MG63 (cell line): Measurements from ENCODE around the gene LCORL. TPM values are rescaled to one million over a fixed set of nuclear protein-coding genes. Genes with fewer than 3 reads are reported as not detected.
"Not testable (repeated sequence)": the region's sequence is repeated elsewhere in the genome, so short reads cannot be mapped to it uniquely, and the experiment has no call there.

Source experiments
- DNase-seq: peaks from one replicate; pipeline ENCODE4 v3.0.0-alpha.2; 2020
- H3K27me3 ChIP-seq: fragments of 250-450 bp; sonication (Bioruptor Pico); 2 replicates; pipeline ENCODE4 v1.5.1; 2020; ENCODE audit warnings: mild to moderate bottlenecking, moderate library complexity
- H3K36me3 ChIP-seq: fragments of 250-450 bp; sonication (Bioruptor Pico); 2 replicates; pipeline ENCODE4 v1.5.1; 2020; ENCODE audit warnings: mild to moderate bottlenecking, moderate library complexity
- H3K4me3 ChIP-seq: fragments of 250-450 bp; sonication (Bioruptor Pico); 2 replicates; pipeline ENCODE4 v1.5.1; 2020; ENCODE audit warnings: mild to moderate bottlenecking, moderate library complexity
- H3K9me3 ChIP-seq: fragments of 250-450 bp; sonication (Bioruptor Pico); 2 replicates; pipeline ENCODE4 v1.5.1; 2020; ENCODE audit warnings: mild to moderate bottlenecking, moderate library complexity
- total RNA-seq: library from RNA; depleted of rRNA; stranded (reverse); fragments of >200 nt; shearing (Covaris generic); gene quantifications from 2 replicates; pipeline ENCODE4 v1.2.3, GENCODE V29; 2014; ENCODE audit warnings: low replicate concordance; rRNA removed

Gene LCORL
- total RNA-seq = 5.2 and 6.5 TPM in 2 replicates

DNA sequence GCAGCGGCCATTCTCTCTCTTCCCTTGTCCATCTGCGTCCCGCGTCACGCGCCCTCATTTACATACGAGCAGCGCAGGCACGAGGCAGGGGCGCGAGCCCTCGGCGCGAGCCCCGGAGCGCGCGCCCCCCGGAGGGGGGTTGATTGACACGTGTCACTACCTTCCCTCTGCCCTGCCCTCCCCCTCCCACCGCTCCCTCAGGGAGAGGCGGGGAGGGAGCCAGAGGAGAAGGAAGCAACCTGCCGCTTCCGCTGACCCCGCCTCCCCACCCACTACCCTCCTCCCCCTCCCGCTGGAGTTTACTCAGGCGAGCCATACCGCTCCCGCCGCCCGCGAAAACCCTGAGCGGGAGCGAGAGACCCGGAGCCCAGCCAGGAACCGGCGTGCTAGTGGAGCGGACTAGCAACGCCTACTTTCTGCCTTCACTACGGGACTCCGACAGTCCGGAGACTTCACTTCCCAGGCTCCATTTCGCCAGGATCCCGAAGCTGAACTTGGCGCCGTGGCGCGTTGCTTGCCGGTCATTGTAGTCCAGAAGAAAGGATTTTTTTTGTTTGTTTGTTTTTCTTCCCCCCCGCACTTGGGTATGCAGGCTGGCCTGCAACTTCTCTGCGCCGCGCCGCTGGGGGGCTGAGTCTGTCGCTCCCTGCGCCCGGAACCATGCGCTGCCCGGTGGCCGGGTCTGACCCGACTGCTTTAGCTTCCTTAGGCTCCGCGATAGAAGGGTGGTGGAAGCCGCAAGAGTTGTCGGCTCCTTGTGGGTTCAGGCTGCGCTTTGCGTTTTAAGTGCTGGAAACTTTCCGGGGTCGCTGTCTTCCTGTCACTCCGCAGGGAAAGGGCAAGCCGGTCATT, at the start of gene LCORL:
TSS of gene LCORL (minus strand) at position 36 of the 852 bp plus-strand sequence. CDS start at position 32, 4 bp downstream.
- peak within 1 kb of the TSS; percentile 81 for H3K4me3 ChIP-seq
- DNase-seq = peak; percentile 94
- no peaks in the 10 kb centered on the region for H3K9me3 ChIP-seq
- no peaks in the 10 kb centered on the region for H3K27me3 ChIP-seq
- no peaks in the 10 kb centered on the region for H3K36me3 ChIP-seq

DNA sequence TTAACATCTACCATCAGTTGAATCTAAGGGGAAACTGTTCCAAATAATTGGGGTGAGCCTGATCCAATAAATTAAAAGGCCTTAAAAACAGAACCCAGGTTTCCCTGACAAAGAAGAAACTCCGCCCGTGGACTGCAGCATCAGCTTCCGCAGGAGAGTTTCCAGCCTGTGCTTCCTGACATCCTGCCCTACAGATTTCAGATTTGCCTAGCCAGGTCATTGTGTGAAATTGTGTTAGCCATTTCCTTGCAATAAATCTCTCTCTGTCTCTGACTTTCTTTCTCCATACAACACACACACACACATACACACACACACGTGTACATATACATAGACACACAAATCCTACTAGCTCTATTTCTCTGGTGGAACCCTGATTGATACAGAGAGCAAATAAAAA, 48.3 kb upstream of the LCORL start:
- H3K9me3 ChIP-seq = no peaks in the 10 kb centered on the region
- H3K36me3 ChIP-seq = no peaks in the 10 kb centered on the region
- H3K27me3 ChIP-seq = no peaks in the 10 kb centered on the region
- DNase-seq = no peak
- no peak overlapping the region for H3K4me3 ChIP-seq

DNA sequence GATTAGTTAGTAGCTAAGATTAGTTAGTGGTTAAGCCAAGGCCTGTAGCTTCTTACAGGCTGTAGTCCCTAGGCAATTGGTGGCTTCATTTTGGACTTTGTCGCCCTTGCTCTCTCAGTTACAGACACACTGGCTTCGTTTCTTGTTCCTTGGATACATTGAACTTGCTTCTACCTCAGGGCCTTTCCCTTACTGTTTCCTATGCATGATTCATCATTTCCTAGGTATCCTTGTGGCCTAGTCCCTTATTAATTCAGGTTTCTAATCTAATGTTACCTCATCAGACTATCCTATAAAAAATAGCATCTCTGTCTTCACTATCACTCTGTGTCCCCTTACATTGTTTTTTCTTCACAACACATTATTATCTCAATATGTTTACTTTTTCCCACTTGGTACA, 45.5 kb upstream of the LCORL start:
- Histone ChIP-seq H3K4me3 (no peak overlapping the region), H3K27me3 (no peaks in the 10 kb centered on the region), H3K9me3 (no peaks in the 10 kb centered on the region), H3K36me3 (no peaks in the 10 kb centered on the region)
- no peak for DNase-seq

DNA sequence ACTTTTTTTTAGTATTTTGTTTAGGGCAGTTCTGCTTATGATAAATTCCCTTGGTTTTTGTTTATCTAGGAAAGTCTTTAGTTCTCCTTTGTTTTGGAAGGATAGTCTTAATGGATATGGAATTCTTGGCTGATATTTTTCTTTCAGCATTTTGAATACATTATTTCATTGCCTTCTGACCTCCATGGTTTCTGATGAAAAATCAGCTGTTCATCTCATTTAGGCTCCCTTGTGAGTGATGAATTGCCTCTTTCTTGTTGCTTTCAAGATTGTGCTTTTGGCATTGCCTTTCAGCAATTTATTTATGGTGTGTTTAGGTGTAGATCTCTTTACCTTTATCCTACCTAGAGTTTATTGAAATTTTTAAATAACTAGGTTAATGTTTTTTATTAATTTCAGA, 41.5 kb upstream of the LCORL start:
- no peak for DNase-seq
- Histone ChIP-seq H3K9me3 (no peaks in the 10 kb centered on the region), H3K4me3 (no peak overlapping the region), H3K27me3 (no peaks in the 10 kb centered on the region), H3K36me3 (no peaks in the 10 kb centered on the region)

DNA sequence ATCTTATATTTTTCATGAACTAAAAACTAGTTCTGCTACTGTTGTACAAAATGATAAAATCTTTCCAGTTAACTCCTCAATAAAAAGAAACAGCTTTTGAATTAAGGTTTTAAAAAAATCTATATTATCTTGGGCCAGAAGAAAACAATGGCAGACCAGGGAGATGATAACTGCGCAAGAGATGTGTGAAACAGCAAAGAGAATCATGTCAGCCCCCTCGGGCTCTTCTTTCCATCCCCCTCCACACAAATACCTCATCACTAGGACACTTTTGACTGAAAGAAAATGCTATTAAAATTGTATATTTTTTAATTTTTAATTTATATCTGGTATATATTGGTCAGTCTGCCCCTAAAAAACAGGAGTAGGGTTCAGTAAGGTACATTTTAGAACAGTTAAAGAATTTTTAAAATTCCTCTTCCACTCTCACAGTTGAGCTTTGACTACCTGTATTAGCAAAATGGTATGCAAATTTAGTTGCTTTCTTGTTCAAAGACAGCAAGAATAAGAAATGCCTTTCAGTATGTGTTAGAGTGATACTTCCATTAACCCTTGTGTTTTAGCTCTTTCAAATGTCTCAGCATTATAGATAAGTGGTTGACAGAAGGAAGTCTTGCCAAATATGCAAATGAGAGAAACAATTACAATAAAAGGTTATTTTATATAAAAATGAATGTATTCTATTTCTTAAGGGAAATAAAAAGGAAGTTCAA, 36.4 kb upstream of the LCORL start:
- no peaks in the 10 kb centered on the region for H3K36me3 ChIP-seq
- DNase-seq = no peak
- H3K9me3 ChIP-seq = no peaks in the 10 kb centered on the region
- H3K27me3 ChIP-seq = no peaks in the 10 kb centered on the region
- H3K4me3 ChIP-seq = peak overlapping the region; percentile 28

DNA sequence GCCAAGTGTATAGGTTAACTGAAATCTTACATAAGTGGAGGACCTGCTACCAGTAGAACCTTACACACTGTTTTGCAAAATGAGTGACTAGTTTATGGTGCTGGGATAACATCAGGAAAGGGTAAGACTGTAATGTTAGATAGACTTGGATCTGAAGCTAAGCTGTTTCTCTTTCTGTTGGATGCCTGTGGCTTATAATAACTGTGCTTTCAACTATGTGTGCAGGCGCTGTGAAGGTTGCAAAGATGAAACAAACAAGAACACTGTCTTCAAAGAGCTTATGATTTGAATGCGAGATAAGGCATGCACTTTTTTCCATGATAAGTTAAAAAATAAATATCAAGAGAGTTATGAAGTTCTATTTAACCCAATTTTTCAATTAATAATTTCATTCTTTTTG, 34.5 kb upstream of the LCORL start:
- DNase-seq = no peak
- no peak overlapping the region for H3K4me3 ChIP-seq
- no peaks in the 10 kb centered on the region for H3K9me3 ChIP-seq
- H3K36me3 ChIP-seq = no peaks in the 10 kb centered on the region
- no peaks in the 10 kb centered on the region for H3K27me3 ChIP-seq

DNA sequence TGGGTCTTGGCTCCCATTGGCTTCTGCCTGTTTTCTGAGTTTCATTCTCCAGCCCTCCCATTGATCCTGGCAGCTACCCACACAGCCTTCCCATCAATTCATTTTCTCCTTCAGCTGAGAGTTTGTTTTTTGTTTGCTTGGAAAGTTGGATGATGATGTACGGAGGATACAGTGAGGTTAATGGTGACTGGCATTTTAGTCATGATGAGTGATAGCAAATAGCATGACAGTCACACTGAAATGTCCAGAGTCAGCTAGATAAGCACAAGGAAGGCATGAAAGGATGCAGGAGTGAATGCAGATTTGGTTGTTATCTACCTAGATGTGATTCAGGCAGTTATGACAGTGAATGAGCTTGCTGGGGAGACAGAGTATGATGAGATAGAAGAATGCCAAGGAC, 30.6 kb upstream of the LCORL start:
- Histone ChIP-seq H3K36me3 (no peaks in the 10 kb centered on the region), H3K4me3 (no peak overlapping the region), H3K27me3 (no peaks in the 10 kb centered on the region), H3K9me3 (no peaks in the 10 kb centered on the region)
- no peak for DNase-seq

DNA sequence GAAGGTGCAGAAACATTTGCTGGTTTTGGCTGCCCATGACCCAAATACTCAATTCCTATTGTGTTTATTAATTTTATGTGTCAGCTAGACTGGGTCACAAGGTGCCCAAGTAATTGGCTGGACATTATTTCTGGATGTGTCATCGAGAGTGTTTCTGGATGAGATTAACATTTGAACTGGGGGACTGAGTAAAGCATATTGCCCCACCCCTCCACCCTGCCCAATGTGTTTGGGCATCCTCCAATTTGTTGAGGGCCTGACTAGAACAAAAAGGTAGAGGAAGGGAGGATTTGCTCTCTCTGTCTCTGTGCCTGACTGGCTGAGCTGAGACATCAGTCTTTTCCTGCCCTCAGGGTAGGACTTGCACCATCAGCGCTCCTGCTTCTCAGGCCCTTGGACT, 29.7 kb upstream of the LCORL start:
- Histone ChIP-seq H3K27me3 (no peaks in the 10 kb centered on the region), H3K4me3 (no peak overlapping the region), H3K9me3 (no peaks in the 10 kb centered on the region), H3K36me3 (no peaks in the 10 kb centered on the region)
- peak; percentile 39 for DNase-seq

DNA sequence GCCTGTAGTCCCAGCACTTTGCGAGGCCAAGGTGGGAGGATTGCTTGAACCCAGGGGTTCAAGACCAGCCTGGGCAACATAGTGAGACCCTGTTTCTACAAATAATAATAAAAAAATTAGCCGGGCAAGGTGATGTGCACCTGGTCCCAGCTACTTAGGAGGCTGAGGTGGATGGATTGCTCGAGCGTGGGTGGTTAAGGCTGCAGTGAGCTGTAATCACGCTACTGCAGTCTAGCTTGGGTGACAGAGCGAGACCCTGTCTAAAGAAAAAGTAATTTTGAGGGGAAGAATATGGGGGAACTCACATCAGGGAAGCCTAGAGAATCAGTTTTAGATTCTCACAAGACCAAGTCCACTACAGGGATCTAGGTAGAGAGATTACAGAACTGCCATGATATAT, 28.9 kb upstream of the LCORL start:
- Histone ChIP-seq H3K9me3 (no peaks in the 10 kb centered on the region), H3K4me3 (no peak overlapping the region), H3K36me3 (no peaks in the 10 kb centered on the region), H3K27me3 (no peaks in the 10 kb centered on the region)
- DNase-seq = no peak

DNA sequence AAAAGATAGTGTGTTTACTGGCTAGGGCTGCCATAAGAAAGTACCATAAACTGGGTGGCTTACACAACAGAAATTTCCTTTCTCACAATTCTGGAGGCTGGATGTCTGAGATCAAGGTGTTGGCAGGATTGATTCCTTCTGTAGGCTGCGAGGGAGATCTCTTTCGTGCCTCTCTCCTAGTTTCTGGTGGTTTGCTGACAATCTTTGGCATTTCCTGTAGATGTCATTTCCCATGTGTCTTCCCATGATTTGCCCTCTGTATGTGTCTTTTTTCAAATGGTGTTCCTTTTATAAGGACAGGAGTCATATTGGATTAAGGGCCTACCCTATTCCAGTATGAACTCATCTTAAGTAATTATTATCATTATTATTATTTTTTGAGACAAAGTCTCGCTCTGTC, 27.9 kb upstream of the LCORL start:
- Histone ChIP-seq H3K27me3 (no peaks in the 10 kb centered on the region), H3K36me3 (no peaks in the 10 kb centered on the region), H3K4me3 (no peak overlapping the region), H3K9me3 (no peaks in the 10 kb centered on the region)
- no peak for DNase-seq

DNA sequence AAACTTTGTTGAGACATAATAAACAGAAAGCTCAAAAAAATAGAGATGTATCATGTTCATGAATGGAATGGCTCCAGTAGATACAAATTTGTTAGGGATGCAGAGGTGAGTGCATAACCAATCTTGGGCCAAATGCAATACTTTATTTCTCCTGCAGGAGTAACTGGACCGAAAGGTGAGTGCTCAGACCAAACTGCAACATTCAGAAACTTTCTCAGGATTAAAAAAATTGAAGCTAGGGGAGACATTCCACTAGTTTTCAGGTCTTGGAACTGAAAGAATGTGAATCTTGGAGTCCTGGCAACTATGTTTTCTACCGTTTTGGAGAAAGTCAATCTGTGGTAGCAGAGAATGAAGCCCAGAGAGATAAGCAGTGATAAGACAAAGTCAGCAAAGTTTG, 21.2 kb upstream of the LCORL start:
- no peak for DNase-seq
- Histone ChIP-seq H3K9me3 (no peaks in the 10 kb centered on the region), H3K27me3 (no peaks in the 10 kb centered on the region), H3K4me3 (no peak overlapping the region), H3K36me3 (no peaks in the 10 kb centered on the region)

DNA sequence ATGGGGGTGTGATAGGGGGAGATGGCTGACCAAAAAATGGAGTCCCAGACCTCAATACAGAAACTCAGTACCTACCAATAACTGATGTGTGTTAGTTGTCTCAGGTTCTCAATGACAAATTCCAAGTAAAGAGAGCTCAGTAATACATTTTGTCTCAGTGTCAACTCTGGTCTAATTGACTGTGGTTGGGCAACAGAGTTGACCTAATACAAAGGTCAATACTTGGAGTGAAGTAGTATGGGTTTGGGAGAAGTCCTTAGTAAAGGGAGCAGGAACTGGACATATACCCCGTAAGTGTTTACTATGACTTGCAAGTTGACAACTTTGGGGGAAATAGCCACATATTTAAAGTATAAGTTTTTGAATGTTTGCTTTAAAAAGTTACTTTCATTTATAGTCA, 20.5 kb upstream of the LCORL start:
- no peak overlapping the region for H3K4me3 ChIP-seq
- no peaks in the 10 kb centered on the region for H3K27me3 ChIP-seq
- no peaks in the 10 kb centered on the region for H3K9me3 ChIP-seq
- no peak for DNase-seq
- H3K36me3 ChIP-seq = no peaks in the 10 kb centered on the region

DNA sequence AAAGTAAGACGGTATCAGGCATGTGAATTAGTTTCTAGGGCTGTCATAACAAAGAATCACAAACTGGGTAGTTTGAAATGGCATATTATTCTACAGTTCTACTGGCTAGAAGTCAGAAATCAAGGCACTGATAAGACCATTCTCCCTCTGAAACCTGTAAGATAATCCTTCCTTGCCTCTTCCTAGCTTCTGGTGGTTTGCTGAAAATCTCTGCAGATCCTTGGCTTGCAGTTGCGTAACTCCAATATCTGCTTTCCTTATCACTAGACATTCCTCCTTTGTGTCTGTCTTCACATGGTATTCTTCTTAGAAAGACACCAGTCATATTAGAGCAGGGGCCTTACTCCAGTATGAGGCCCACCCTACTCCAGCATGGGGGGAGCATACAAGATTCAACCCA, 19.6 kb upstream of the LCORL start:
- Histone ChIP-seq H3K9me3 (no peaks in the 10 kb centered on the region), H3K4me3 (no peak overlapping the region), H3K27me3 (no peaks in the 10 kb centered on the region), H3K36me3 (no peaks in the 10 kb centered on the region)
- DNase-seq = no peak

DNA sequence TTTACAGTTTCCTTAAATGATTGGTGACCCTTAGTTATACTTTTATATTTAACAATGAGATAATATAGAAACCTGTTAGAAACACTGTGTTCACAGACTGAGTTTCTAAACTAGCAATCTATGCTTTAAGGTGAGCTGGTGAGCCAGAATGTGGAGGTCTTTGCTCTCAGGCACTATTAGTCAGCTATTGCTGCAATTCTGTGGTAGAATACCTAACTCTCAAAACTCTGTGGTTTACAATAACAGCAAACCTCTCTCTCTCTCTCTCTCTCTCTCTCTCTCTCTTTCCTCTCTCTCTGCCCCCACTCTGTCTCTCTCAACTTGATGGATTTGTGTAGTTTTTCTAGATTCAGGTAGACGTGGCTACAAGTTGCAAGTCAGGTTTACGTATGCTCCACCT, 17.6 kb upstream of the LCORL start:
- no peak overlapping the region for H3K4me3 ChIP-seq
- no peaks in the 10 kb centered on the region for H3K9me3 ChIP-seq
- DNase-seq = no peak
- no peaks in the 10 kb centered on the region for H3K27me3 ChIP-seq
- H3K36me3 ChIP-seq = no peaks in the 10 kb centered on the region

DNA sequence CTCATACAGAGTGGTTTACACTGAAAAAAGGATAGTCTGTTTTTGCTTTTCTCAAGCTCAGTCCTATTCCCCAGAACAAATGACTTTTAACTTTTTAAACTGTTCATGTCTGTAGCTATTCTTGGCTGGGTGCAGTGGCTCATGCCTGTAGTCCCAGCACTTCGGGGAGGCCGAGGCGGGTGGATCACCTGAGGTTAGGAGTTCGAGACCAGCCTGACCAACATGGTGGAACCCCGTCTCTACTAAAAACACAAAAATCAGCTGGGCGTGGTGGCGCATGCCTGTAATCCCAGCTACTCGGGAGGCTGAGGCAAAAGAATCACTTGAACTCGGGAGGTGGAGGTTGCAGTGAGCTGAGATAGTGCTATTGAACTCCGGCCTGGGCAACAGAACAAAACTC, 14.8 kb upstream of the LCORL start:
- H3K27me3 ChIP-seq, DNase-seq, H3K36me3 ChIP-seq, H3K4me3 ChIP-seq, H3K9me3 ChIP-seq: not testable (repeated sequence)

DNA sequence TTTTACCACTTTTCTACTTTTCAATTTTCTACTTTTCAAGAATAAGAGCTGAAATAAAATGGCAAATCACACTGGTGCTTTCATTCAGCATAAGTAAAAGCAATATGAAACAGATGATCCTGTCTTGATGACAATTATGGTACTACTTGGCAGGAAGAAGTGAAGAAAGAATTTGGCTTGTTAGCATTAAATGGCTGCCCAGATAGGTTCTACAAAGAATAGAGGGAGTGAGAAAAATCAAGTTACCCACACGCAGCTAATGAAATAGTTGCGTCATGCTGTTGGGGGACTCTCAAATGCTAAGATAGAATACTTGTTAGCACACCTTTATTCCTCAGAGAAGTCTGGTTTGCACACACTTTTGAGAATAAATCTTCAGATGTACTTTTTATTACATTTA, 12.5 kb upstream of the LCORL start:
- Histone ChIP-seq H3K4me3 (no peak overlapping the region), H3K27me3 (no peaks in the 10 kb centered on the region), H3K9me3 (no peaks in the 10 kb centered on the region), H3K36me3 (no peaks in the 10 kb centered on the region)
- no peak for DNase-seq

DNA sequence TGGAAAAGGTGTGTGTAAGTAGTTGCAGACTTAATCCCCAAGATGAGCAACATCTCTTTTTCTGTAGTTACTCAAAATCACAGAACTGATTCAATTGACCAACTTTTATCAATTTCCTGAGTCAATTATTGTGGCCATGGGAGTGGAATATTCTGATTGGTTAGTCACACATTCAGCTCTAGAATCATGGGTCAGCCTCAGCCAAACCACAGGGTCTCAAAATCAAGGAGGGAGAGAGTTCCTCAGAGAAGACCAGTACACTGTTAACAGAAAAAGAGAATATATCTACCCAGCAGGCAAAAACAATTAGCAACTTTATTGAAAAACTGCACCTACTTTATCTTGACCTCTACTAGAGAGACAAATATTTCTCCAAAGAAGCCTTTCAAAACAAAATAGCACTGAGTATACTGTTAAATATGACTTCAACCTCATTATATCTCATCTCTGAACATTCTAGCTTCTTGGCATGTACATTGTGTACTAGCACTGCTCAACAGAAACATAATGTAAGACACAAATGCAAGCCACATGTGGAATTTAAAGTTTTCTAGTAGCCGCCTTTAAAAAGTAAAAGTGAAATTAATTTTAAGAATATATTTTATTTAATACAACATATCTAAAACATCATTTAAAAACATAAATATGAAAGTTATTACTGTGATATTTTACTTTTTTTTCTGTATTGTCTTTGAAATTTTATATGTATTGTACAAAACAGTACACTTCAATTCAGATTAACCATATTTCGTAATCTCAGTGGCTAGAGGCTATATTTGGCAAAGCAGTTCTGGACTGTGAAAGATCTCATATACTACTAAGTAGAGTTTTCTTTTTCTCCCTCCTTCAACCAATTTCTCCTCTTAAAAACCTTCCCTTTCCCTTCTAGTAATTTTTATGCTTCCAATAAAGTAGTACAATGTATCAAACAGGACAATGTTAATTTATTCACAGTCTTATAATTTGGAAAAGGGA, 11.8 kb upstream of the LCORL start:
- Histone ChIP-seq H3K36me3 (no peaks in the 10 kb centered on the region), H3K4me3 (no peak overlapping the region), H3K9me3 (no peaks in the 10 kb centered on the region), H3K27me3 (no peaks in the 10 kb centered on the region)
- DNase-seq = no peak
